ENCODE measurements around the gene ENTPD7. TPM values are rescaled to one million over a fixed set of nuclear protein-coding genes. Genes with fewer than 3 reads are reported as not detected.
"Not testable (repeated sequence)": the region's sequence is repeated elsewhere in the genome, so short reads cannot be mapped to it uniquely, and the experiment has no call there.

Gene ENTPD7
- total RNA-seq, 6 donors from 2014 or later, result 2.9 to 12.3 (median 9.3) TPM

GRCh38 chr10:99740933-99741559 lies 81.7 kb downstream of the ENTPD7 start:
- Histone ChIP-seq H3K36me3 (peaks cover 34 to 100% (median 52%) of the 10 kb centered on the region in 4 donors), H3K4me1 (no peaks in the 10 kb centered on the region), H3K27me3 (no peaks in the 10 kb centered on the region), H3K27ac (no peak overlapping the region), H3K9me3 (peaks cover 3 to 15% (median 7%) of the 10 kb centered on the region in 4 donors), H3K4me3 (no peak overlapping the region)
- 98 to 100% methylated on average over 3 of the region's 3 CpGs for WGBS, 2 donors
- ATAC-seq (ENCODE audit: low FRiP score in 2 of 2), result no peak
- TF ChIP-seq EP300 (IDR thresholded peaks at IDR 0.05), result no peak
- no peak for TF ChIP-seq POLR2A (IDR thresholded peaks at IDR 0.05)
- no peak for TF ChIP-seq POLR2AphosphoS5 (IDR thresholded peaks at IDR 0.05)
- TF ChIP-seq CTCF (IDR thresholded peaks at IDR 0.05), result no peak
- DNase-seq, result no peak

- Histone ChIP-seq H3K4me1 (no peaks in the 10 kb centered on the region), H3K9me3 (peaks cover 3 to 15% (median 7%) of the 10 kb centered on the region in 4 donors), H3K27ac (no peak overlapping the region), H3K36me3 (peaks cover 35 to 100% (median 53%) of the 10 kb centered on the region in 4 donors), H3K4me3 (no peak overlapping the region), H3K27me3 (no peaks in the 10 kb centered on the region)
- no peak for DNase-seq
- no peak for TF ChIP-seq EP300 (IDR thresholded peaks at IDR 0.05)
- TF ChIP-seq POLR2AphosphoS5 (IDR thresholded peaks at IDR 0.05), result no peak
- TF ChIP-seq CTCF (IDR thresholded peaks at IDR 0.05), result no peak
- no peak for TF ChIP-seq POLR2A (IDR thresholded peaks at IDR 0.05)
- no peak for ATAC-seq (ENCODE audit: low FRiP score in 2 of 2)
These were observed 82.9 kb downstream of the ENTPD7 start for GRCh38 chr10:99742254-99742653.

GRCh38 chr10:99742701-99743100 lies 83.4 kb downstream of the ENTPD7 start:
- H3K9me3 ChIP-seq, result peaks cover 3 to 15% (median 7%) of the 10 kb centered on the region in 4 donors
- 84 to 87% methylated on average over 2 of the region's 2 CpGs for WGBS, 2 donors
- TF ChIP-seq CTCF (IDR thresholded peaks at IDR 0.05) (no peak), POLR2A (IDR thresholded peaks at IDR 0.05) (no peak), EP300 (IDR thresholded peaks at IDR 0.05) (no peak), POLR2AphosphoS5 (IDR thresholded peaks at IDR 0.05) (no peak)
- peaks cover 39 to 100% (median 53%) of the 10 kb centered on the region in 4 donors for H3K36me3 ChIP-seq
- no peak for ATAC-seq (ENCODE audit: low FRiP score in 2 of 2)
- no peaks in the 10 kb centered on the region for H3K27me3 ChIP-seq
- DNase-seq, result no peak
- H3K4me1 ChIP-seq, result no peaks in the 10 kb centered on the region
- H3K4me3 ChIP-seq, result no peak overlapping the region
- H3K27ac ChIP-seq, result no peak overlapping the region

GRCh38 chr10:99743841-99744240 lies 84.5 kb downstream of the ENTPD7 start:
- H3K27ac ChIP-seq, result no peak overlapping the region
- peaks cover 3 to 15% (median 7%) of the 10 kb centered on the region in 4 donors for H3K9me3 ChIP-seq
- H3K4me3 ChIP-seq, result no peak overlapping the region
- DNase-seq, result no peak
- peaks cover 38 to 100% (median 57%) of the 10 kb centered on the region in 4 donors for H3K36me3 ChIP-seq
- H3K27me3 ChIP-seq, result no peaks in the 10 kb centered on the region
- no peak for ATAC-seq (ENCODE audit: low FRiP score in 2 of 2)
- no peaks in the 10 kb centered on the region for H3K4me1 ChIP-seq
- no peak for TF ChIP-seq POLR2A (IDR thresholded peaks at IDR 0.05)
- no peak for TF ChIP-seq CTCF (IDR thresholded peaks at IDR 0.05)
- no peak for TF ChIP-seq EP300 (IDR thresholded peaks at IDR 0.05)
- 91 to 92% methylated on average over 3 of the region's 3 CpGs for WGBS, 2 donors

- H3K4me1 ChIP-seq; H3K4me3 ChIP-seq; DNase-seq; H3K27ac ChIP-seq; H3K27me3 ChIP-seq; H3K9me3 ChIP-seq; ATAC-seq (ENCODE audit: low FRiP score in 2 of 2): not testable (repeated sequence)
- WGBS, 2 donors, result 93 to 96% methylated on average over 2 of the region's 2 CpGs
- peaks cover 33 to 100% (median 53%) of the 10 kb centered on the region in 4 donors for H3K36me3 ChIP-seq
These were observed 86.9 kb downstream of the ENTPD7 start for GRCh38 chr10:99746166-99746565.

All from upper lobe of left lung (tissue), 6 donors.